GM19240 (cell line): Measurements from ENCODE around the gene SPATS2L.

ENCODE experiments used
- DNase-seq: peaks from one replicate; pipeline ENCODE4 v3.0.0; 2011; ENCODE audit warnings: low spot score; ENCODE audit not compliant: insufficient read length

SPATS2L gene, protein sequence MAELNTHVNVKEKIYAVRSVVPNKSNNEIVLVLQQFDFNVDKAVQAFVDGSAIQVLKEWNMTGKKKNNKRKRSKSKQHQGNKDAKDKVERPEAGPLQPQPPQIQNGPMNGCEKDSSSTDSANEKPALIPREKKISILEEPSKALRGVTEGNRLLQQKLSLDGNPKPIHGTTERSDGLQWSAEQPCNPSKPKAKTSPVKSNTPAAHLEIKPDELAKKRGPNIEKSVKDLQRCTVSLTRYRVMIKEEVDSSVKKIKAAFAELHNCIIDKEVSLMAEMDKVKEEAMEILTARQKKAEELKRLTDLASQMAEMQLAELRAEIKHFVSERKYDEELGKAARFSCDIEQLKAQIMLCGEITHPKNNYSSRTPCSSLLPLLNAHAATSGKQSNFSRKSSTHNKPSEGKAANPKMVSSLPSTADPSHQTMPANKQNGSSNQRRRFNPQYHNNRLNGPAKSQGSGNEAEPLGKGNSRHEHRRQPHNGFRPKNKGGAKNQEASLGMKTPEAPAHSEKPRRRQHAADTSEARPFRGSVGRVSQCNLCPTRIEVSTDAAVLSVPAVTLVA

DNA sequence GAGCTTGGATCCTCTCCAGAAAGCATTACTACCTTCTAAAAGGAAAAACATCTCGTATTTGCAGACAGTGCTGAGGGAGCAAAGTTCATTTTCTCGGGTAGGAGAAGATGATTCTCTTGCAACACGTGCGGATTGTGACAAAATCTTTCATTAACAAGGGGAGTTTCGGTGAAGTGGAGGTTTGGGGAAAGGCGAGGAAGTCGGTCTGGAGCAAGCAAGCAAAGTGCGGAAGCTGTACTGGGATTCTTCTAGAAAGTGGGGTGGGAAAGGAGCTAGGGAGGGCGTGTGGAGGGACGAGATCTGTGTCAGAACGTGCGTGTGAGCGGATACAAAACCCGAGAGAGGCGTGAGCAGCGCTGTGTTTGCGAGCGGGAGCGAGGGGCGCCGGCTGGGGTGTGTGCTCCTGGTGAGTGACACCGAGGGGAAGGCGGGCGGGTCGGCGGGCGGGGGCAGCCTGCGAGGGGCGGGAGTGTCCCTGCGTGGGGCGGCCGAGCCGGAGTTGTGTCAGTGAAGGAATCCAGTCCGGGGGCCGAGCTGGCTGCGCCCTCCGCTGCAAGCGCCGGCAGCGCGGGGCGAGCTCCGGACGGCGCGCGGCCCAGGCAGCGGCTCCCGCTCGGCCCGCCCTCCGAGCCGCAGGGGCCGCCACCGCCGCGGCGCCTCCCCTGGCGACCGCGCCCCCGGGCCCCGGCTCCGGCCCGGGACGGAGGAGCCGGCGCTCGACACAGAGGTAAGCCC, at the start of gene SPATS2L:
Gene SPATS2L (plus strand): TSS at position 498 of the 735 bp plus-strand sequence. CDS start 82,552 bp downstream, outside the sequence.
- DNase-seq: peak; percentile 43

DNA sequence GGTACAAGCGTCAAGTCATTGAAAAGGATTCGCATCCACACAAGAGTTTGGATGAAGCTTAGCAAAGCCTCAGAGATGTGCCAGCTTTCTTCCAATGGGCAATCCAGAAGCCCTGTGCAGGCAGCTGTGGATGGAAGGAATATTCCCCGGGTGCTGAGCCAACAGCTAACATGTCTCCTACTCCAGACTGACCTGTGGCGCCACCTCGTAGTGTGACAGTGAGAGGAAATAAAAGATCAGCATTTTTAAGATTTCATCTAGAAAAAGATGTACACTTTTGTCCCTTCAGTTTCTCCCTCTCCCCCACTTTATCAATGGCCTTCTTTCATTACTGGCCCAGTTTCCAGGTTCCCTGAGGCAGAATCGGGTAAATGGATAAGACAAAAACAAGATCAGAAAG, 48.9 kb upstream of the SPATS2L start:
- no peak for DNase-seq

DNA sequence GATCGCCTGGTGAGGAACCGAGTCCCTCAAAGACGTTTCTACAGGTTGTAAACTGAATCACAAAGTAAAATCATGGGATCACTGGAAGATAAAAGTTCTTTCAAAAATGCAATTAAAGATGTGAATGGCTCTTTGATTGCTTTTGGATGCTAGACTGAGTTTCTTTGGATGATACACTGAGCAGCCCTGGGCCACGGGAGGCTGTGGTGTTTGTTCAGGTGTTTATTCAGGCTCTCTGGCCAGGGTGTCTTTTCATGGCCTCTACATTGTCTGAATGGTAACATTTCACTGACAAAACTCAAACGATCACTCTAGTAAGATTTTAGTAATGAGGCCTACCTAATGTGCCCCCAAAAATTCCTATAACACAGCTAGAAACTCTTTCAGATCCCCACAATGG, 48.4 kb upstream of the SPATS2L start:
- no peak for DNase-seq

DNA sequence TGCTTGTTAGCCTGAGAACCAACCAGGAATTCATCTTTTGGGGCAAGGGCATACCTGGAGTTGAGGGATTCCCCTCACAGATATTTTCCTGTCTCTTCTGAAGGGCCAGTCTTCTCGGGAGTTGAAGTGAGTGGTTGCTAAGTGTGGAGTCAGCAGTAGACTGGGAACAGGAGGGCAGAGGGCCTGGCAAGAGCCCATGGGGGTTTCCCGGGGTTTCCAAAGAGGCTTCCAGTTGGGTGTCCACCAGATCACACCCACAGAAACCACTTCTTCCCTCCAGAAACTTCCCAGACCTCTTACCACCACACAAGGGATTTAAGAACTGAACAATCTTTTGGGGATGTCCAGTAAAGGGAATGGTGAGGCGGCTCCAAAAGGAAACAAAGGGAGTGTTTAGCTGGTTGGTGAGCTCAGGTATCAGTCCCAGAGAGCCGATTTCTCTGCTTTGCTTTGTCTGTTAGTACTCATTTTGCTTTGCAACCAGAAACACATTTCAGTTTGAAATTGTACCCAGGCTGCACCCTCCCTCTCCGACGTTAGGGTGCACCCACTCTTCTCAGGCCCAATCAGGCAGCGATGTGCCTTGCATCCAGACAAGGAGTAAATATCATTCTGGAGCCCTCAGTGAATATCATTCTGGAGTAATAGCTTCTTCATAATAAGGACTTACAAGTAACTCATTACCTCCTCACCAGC, 47.5 kb upstream of the SPATS2L start:
- no peak for DNase-seq

DNA sequence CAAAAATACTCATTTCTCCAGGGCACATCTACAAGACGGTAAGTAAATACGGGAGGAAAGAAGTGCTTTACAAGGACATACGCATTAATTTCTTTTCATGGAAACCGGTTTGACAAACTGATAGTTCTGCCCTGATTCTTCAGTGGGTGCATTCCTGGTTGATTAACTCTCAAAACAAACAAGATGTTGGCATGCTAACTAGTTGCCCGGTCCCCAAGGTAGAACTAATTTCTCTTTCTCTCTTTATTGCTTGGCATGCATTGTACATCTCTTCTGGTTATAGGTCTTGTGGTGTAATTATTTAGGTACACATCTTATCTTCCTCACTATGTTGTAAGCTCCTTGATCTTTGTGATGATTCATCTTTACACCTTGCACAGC, 46.9 kb upstream of the SPATS2L start:
- DNase-seq: no peak

DNA sequence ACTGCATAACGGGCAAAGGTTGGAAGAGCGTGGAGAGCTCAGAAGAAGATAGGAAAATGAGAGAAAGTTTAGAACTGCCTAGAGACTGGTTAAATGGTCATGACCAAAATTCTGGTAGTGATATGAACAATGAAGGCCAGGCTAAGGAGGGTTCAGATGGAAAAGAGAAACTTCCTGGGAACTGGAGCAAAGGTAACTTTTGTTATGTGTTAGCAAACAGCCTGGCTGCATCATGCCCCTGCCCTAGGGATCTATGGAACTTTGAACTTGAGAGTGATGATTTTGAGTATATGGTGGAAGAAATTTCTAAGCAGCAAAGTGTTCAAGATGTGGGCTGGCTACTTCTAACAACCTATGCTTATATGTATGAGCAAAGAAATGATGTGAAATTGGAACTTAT, 44.4 kb upstream of the SPATS2L start:
- no peak for DNase-seq

DNA sequence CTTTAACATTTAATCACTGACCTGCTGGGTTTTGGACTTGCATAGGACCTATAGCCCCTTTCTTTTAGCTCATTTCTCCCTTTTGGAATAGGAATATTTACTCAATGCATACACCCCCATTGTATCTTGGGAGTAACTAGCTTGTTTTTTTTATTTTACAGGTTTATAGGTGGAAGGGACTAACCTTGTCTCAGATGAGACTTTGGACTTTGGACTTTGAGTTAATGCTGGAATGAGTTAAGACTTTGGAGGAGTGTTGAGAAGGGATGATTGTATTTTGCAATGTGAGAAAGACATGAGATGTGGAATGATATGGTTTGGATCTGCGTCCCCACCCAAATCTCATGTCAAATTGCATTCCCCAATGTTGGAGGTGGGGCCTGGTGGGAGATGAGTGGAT, 43.2 kb upstream of the SPATS2L start:
- no peak for DNase-seq

DNA sequence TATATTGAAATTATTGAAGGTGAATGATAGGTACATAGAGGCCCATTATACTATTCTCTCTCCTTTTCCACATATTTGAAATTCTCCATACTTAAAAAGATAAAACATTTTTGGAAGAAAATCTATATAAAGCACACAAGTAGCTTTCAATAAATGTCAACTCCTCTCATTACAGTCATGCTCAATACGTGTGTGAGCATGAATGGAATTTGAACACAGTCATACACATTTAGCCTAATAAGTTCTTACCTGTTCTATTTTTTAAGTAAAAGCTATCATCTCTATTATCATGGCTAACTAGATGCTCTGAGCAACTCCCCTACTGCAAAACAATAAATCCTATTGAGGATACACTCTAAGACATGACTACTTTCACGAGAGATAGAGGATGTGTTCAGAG, 41.9 kb upstream of the SPATS2L start:
- no peak for DNase-seq

DNA sequence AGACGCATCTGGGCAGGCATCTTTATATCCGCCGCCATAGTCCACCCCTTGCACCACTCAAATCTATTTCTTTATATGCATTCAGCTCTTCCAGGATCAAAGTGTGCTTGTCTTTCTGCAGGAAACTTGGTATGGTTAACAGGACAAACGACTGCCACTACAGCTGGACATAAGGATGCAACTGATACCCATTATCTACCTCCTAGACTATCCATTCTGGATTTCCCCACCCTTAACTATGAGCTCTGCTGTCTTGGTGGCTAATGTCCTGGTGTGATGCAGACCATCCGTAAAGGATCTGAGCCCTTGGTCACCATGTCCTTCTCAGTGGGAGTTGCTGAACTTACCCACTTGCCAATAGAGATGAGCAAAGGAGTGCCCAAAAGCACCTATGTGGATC, 40.1 kb upstream of the SPATS2L start:
- no peak for DNase-seq

DNA sequence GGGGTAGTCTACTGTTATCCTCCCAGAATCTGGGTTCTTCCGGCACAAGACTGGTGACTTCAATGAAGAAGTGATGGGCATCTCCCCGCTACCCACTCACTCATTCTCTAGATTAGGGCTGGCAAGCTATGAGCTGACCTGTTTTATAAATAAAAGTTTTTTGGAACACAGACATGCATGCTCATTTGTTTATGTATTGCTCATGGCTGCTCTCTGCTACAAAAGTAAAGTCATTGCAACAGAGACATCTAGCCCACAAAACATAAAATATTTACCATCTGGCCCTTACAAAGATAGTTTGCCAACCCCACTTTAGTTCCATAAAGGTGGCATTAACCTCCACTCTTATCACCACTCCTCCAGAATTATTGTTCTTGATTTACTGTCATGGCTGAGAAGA, 39.1 kb upstream of the SPATS2L start:
- DNase-seq: no peak

DNA sequence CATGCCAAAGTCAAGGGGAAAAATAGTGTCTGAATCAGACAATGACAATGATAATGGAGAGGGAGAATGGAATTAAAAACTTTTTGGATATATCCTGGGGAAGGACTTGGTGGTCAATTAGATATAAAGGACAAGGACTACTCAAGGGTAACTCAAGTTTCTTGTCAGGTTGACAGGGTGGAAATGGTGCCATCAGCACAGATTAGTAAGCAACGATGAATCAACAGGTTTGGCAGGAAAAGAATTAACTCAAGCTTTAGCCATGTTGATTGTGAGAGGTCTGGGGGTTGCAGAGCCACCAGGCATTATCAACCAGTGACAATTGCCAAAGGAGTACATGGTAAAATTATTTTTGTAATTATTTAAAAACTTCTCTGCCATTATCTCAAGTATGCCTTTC, 35.8 kb upstream of the SPATS2L start:
- no peak for DNase-seq

DNA sequence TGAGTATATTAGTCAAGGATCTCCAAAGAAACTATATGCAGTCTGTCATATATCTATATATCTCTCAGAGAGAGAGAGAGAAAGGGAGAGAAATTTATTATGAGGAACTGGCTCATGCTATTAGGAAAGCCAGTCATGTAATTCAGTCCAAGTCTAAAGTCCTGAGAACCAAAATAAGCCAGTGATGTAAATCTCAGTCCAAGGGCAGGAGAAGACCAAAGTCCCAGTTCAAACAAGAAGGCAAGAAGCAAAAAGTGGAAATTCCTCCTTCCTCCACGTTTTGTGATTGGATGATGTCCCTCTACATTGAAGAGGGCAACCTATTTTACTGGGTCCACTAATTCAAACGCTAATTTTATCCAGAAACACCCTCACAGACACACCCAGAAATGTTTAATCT, 34.2 kb upstream of the SPATS2L start:
- DNase-seq: no peak

DNA sequence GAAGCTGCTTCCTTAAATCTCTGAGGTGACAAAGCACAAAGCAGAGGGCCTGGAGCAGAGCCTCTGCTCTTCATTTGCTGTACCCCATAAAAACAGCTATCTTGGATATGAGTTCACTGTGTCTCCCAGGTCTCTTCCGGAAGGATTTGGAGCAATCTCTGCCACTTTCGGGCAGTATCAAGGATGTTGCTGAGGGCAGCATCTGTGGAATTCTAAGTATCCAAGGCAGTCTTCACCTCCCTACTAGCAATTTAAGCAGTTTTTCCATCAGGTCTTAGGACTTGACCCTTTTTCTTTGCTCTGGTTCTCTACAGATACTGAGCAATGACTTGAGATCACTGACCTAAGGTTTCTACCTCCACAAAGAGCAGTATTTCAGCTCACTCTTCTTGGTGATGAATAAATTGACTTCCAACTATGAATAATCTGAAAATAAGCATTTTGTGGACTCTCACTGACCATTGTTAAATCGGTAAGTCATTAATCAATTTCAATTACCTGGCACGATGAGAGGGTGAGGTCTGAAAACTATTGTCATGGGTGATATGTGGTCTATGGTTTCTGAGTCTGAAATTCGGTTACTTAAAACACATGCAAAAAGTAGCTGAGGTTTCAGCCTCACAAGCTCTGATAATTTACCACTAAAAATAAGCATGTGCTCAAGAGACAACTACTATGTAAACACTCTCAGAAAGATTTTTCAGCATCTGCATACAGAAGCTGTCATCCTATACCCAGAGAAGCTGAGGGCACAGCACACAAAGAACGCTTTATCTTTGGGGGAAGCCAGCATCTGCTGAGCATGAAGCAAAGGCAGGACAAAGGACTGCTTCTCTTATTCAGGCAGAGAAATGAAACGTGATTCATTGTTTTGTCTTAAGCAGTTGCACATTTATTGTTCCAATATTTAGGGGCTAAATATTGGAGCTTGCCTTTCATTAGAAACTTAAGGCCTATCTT, 32.1 kb upstream of the SPATS2L start:
- no peak for DNase-seq

DNA sequence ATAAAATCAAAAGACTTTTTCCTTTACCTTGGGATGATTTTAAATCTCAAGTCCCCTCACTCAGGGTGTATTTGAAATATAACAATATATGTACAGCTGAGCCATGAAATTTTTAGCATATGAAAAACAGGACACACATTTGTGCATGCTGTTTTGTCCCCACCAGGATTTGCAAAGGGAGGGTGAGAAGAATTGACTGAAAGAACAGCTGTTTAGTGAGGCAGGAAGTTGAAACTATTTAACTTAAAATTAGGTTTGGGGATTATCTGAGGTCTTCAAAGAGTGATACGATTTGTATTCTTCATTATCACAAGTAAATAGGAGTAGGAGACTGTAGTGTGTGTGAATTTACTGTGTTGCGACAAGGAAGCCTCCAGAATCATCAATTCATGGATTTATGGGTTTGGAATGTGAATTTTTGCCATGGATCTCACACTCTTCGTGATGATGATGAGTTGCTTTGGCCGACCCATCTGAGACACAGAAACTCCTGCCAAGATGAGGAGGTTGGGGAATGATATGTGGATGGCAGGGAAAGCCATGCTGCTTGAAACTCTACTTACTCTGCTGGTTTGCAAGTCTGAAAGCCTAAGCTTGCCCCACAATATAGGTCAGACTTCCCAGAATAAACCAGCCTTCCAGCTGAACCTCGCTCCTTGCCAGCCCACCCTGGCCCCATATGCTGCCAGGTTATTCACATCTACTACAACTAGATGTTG, 31.0 kb upstream of the SPATS2L start:
- DNase-seq: no peak

DNA sequence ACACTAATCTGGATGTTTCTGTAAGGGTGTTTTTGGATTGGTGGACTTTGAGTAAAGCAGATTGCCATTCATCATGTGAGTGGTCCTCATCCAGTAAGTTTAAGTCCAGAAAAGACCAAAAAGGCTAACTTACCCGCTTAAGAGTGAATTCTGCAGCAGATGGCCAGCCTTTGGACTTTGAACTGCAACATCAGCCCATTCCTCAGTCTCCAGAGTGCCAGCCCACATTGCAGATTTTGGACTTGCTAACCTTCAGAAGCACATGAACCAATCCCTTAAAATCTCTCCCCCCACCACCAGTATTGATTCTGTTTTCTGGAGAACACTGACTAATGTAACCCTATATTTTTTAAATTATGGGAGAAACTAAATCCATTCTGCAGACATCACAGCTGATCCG, 30.0 kb upstream of the SPATS2L start:
- DNase-seq: no peak

DNA sequence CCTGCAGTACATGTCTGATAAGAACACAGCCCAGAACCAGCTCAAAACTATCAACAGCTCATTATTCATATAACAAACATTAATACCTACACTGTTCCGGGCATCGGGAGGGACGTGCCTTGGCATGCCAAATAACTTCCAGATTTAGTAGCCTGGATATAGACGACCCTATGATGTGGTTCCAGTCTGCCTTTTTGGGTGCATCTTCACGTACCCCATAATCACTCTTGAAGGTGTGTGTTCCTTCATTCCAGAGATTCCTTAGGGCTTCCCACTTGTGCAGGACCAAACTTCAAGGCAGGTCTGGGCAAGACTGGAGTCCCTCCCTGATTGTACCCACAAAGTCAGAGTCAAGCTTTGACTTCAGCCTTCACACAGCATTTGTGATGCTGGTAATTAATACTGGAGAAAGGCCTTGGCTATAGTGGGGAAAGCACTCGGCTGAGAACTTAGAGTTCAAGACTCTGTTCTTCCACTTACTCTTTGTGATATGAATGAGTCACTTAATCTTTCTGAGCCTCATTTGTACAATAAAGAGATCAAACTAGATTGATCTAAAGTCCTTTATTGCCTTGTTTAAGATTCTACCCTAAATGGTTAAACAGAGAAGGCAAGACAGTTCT, 27.7 kb upstream of the SPATS2L start:
- no peak for DNase-seq

DNA sequence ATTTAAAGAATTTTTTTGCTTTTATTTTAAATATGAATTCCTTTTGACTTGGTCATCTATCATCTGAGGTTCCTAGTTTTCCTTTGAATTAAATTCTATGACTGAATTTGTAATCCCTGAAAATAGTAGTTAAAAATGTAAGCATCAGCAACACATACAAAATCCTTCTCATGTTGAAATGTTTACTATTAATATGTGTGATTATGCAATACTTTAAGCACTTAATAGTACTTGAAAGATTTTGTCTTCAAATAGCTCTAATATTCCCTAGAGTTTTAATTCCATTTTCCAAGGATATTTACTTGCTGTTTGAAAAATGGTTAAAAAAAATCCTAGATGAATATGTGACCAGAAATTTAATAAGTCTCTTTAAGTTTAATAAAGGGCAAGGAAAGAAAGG, 26.6 kb upstream of the SPATS2L start:
- DNase-seq: no peak

DNA sequence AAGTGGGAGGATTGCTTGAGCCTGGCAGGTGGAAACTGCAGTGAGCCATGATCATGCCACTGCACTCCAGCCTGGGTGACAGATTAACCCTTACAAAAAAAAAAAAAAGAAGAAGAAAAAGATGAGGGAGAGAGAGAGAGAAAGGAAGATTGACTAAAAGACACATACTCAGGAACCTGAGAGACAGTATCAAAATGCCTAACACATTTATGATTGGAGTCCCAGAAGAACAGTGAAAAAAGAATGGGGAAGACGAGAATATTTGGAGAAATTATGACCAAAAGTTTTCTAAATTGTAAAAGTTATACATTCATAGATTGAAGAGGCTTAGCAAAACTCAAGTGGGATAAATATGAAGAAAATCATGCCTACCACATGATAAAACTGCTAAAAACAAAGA, 19.9 kb upstream of the SPATS2L start:
- no peak for DNase-seq

DNA sequence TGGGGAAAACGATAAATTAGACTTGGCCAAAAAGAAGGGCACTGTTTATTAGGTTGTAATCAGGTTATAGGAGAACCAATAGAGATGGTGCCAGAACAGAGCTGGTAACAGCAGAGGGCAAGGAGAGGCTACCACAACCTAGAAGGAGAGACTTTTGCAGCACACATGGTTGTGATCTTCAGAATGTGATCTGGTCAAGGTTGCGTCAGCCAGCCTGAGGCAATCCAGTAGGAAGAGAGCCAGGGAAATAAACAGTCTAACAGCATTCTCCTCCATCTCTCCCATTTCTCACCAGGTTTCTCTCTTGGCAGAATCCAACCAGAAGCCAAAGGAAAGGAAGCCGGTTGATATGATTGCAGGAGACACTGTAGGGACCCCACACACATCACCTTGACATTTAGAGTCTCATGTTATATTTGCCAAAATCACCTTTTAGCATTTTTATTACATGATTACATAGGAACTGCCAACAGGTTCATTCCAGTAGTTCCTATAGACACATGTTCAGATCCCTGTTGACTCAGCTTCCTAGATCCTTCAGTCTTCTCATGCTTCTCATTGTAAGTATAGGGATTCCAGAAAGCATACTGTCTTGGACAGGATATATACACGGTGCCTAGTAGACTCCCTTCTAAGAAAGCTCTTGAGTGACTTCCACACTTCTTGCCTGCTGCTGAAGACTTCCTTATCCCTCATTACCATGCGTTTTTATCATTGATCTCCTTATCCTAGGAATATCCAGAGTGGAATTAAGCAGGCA, 17.6 kb upstream of the SPATS2L start:
- no peak for DNase-seq
